ENCODE results near the gene CD7.

The CD7 gene

DNA sequence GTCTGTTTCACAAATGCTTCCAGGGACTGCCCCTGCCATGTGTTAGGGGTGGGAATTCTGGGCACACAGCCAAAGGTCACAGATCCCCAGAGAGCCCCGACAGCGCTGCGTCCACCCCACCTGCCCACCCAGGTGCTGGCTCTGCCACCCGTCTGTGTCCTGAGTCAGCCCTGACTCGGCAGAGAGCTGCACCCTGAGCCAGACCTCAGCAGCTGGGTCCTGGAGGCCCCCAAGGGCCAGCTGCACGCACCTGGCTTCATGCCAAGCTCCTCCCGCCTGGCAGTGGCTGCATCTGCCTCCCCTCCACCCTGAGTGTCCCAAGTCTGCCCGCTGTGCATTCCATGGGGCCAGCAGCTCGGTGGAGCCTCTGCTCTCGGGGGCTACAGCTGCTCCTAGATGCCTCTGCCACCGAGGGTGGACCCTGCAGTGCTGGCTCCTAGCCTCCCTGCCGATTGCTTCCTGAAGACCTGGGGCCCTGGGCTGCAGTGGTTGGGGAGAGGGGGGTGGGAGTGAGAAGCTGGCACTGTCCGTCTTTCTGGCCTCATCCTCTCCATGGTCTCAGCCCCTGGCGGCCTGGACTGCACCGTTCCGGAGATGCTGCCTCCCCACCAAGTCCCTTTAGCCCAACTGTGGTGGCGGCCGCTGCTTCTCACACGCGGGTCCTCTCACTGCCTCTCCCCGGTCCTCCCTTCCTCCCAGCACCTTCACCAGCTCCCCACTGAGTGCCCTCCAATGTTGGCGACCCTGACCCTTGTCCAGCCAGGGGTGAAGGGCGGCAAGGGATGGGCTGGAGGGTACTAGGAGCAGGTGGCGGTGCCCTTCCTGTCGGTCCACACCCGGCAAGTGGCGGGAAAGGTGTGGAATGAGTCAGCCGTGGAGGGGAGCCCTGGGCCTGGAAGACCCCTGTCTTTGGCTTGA lies 13.2 kb upstream of the CD7 start:
- no peak overlapping the region for H3K4me3 ChIP-seq (ENCODE audit: low read depth, low read length)
- DNase-seq (ENCODE audit: low read depth) = peak; percentile 49
- no peak for TF ChIP-seq CTCF (IDR thresholded peaks at IDR 0.05; ENCODE audit: insufficient read depth, low read depth, low read length, missing control alignments)

DNA sequence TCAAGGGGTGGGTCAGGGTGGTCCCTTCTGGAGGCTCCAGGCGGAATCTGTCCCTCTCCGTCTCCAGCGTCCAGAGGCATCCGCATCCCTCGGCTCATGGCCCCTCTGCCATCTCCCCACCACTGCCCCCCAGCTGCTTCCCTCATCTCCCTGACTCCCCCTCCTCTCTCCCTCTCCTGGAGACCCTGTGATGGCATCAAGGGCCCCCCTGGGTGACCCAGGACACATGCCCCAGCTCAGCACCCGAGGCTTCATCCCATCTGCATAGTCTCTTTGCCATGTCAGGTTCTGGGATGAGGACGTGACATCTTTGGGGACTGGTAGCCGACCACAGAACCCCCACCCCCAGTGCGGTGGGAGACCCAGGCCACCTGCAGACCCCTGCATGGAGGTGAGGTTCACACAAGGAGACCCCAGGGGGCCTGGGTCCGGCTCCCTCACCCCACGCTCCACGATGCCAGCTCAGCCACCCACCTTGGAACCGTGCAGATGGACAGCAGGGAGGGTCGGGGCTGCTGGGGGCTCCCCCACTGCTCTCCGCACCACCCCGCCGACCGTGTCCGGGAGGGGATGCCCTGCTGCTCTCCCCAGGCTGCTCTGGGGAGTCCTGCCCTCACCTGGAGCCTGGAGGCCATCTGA lies 12.4 kb upstream of the CD7 start:
- no peak for TF ChIP-seq CTCF (IDR thresholded peaks at IDR 0.05; ENCODE audit: insufficient read depth, low read depth, low read length, missing control alignments)
- H3K4me3 ChIP-seq (ENCODE audit: low read depth, low read length) = no peak overlapping the region

GRCh38 chr17:82328994-82329507 lies 11.6 kb upstream of the CD7 start:
- no peak for DNase-seq (ENCODE audit: low read depth)

More for the DNA sequence above, 12.4 kb upstream of the CD7 start:
- DNase-seq (ENCODE audit: low read depth) = no peak

GRCh38 chr17:82328141-82328993 lies 11.0 kb upstream of the CD7 start:
- no peak for TF ChIP-seq CTCF (IDR thresholded peaks at IDR 0.05; ENCODE audit: insufficient read depth, low read depth, low read length, missing control alignments)
- no peak for DNase-seq (ENCODE audit: low read depth)
- H3K4me3 ChIP-seq (ENCODE audit: low read depth, low read length) = no peak overlapping the region

More at GRCh38 chr17:82328994-82329507, 11.6 kb upstream of the CD7 start:
- TF ChIP-seq CTCF (IDR thresholded peaks at IDR 0.05; ENCODE audit: insufficient read depth, low read depth, low read length, missing control alignments) = no peak
- no peak overlapping the region for H3K4me3 ChIP-seq (ENCODE audit: low read depth, low read length)

DNA sequence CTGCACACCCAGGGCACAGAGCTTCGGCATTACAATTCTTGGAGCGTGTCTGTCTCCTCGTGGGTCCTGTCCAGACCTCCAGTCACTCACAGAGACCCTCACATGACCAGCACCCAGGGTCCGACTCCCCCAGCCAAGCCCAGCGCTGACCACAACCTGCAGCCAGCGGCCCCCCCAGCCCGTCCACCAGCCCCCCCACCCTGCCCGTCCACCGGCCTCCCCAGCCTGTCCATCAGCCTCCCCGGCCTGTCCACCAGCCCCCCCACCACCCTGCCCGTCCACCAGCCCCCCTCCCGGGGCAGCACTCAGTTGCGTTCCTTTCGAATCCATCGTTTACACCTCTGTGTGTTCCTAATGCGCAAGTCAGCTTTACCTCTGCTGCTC lies 10.3 kb upstream of the CD7 start:
- TF ChIP-seq CTCF (IDR thresholded peaks at IDR 0.05; ENCODE audit: insufficient read depth, low read depth, low read length, missing control alignments) = no peak
- DNase-seq (ENCODE audit: low read depth) = no peak
- no peak overlapping the region for H3K4me3 ChIP-seq (ENCODE audit: low read depth, low read length)

GRCh38 chr17:82327289-82327688 lies 9.9 kb upstream of the CD7 start:
- DNase-seq (ENCODE audit: low read depth) = no peak
- TF ChIP-seq CTCF (IDR thresholded peaks at IDR 0.05; ENCODE audit: insufficient read depth, low read depth, low read length, missing control alignments) = no peak
- H3K4me3 ChIP-seq (ENCODE audit: low read depth, low read length) = no peak overlapping the region
